Endothelial cell of umbilical vein (primary cell): Measurements from ENCODE around the gene PPP1R2B. TPM values are rescaled to one million over a fixed set of nuclear protein-coding genes. Genes with fewer than 3 reads are reported as not detected.

ENCODE experiments used
- BruUV-seq: library from RNA; stranded (reverse); fragments of 400-500 nt; replicated peaks from 2 replicates; lab custom pipeline; 2021; lab: Mats Ljungman, UMichigan
- CTCF ChIA-PET: fragments of 300-600, 350-600 bp; sonication (Branson Sonifier 250); formaldehyde crosslinking; loops from one replicate; lab custom pipeline; 2021; ENCODE audit warnings: antibody characterized with exemption, inconsistent platforms; lab: Charles Lee
- POLR2A ChIA-PET: fragments of 300-600, 350-600 bp; sonication (Branson Sonifier 250); formaldehyde crosslinking; loops from one replicate; lab custom pipeline; 2021; ENCODE audit warnings: antibody characterized with exemption, inconsistent platforms; lab: Charles Lee
- DNase-seq: peaks from one replicate; pipeline ENCODE4 v3.0.0-alpha.2; 2011; ENCODE audit warnings: low read depth, low spot score
- FAIRE-seq: peaks from 2 replicates; lab custom pipeline; 2011; peaks lifted over from hg19 to GRCh38; lab: Jason Lieb, UNC
- H2AFZ ChIP-seq: 2 replicates; pipeline ENCODE4 v1.6.0; 2012; ENCODE audit warnings: low read depth, low read length, control low read depth, inconsistent platforms
- H3K27ac ChIP-seq: 2 replicates; pipeline ENCODE4 v1.5.1; 2011; ENCODE audit warnings: low read depth, mild to moderate bottlenecking, control low read depth, low read length, moderate library complexity; ENCODE audit not compliant: insufficient read depth
- H3K27me3 ChIP-seq, 2 experiments: 2 replicates each; pipeline versions ENCODE4 v1.6.0 to v1.6.1; 2011; ENCODE audit warnings: low read length in 2 of 2, mixed read lengths in 1 of 2; ENCODE audit not compliant: control insufficient read depth in 2 of 2, insufficient read depth in 2 of 2
- H3K36me3 ChIP-seq, 2 experiments: 2 replicates in 1 of 2; 3 replicates in 1 of 2; pipeline ENCODE4 v1.5.1; 2011; ENCODE audit warnings: low read length in 2 of 2, mild to moderate bottlenecking in 1 of 2, moderate library complexity in 1 of 2; ENCODE audit not compliant: control insufficient read depth in 2 of 2, insufficient read depth in 2 of 2; ENCODE audit errors: extremely low read depth in 1 of 2
- H3K4me1 ChIP-seq: 3 replicates; pipeline ENCODE4 v1.5.1; 2011; ENCODE audit warnings: mild to moderate bottlenecking, low read length; ENCODE audit not compliant: control insufficient read depth, insufficient read depth; ENCODE audit errors: extremely low read depth
- H3K4me2 ChIP-seq: 2 replicates; pipeline ENCODE4 v1.6.1; 2011; ENCODE audit warnings: low read length, control low read depth, mixed read lengths; ENCODE audit not compliant: insufficient read depth
- H3K4me3 ChIP-seq, 3 experiments: fragments of 200-600 bp in 1 of 3; sonication (generic), shearing (Covaris generic) in 1 of 3; replicated peaks in 1 of 3; 2 replicates each; pipeline ENCODE4 v1.5.1; 2011 to 2016; ENCODE audit warnings: control low read depth in 3 of 3, low read length in 3 of 3, mild to moderate bottlenecking in 2 of 3, inconsistent platforms in 1 of 3, low read depth in 1 of 3, moderate library complexity in 1 of 3; ENCODE audit not compliant: insufficient read depth in 1 of 3
- H3K79me2 ChIP-seq: 2 replicates; pipeline ENCODE4 v1.6.0; 2012; ENCODE audit warnings: low read length, inconsistent platforms; ENCODE audit not compliant: control insufficient read depth, insufficient read depth
- H3K9ac ChIP-seq: replicated peaks from 2 replicates; pipeline ENCODE3; 2011; ENCODE audit warnings: low read length, control low read depth; ENCODE audit not compliant: insufficient read depth; ENCODE audit errors: extremely low read depth
- H3K9me1 ChIP-seq: replicated peaks from 3 replicates; pipeline ENCODE4 v1.6.0; 2011; ENCODE audit warnings: mild to moderate bottlenecking, low read length; ENCODE audit not compliant: control insufficient read depth, insufficient read depth; ENCODE audit errors: extremely low read depth
- H3K9me3 ChIP-seq: replicated peaks from 2 replicates; pipeline ENCODE4 v1.5.1; 2012; ENCODE audit warnings: low read length, inconsistent platforms; ENCODE audit not compliant: control insufficient read depth, insufficient read depth
- H4K20me1 ChIP-seq: replicated peaks from 2 replicates; pipeline ENCODE3; 2011; ENCODE audit warnings: mild to moderate bottlenecking, low read length; ENCODE audit not compliant: control insufficient read depth, insufficient read depth; ENCODE audit errors: extremely low read depth
- CTCF ChIP-seq, 2 donors: IDR thresholded peaks; 1 replicate in 1 of 2; 2 replicates in 1 of 2; pipeline ENCODE4 v1.5.1; 2011; ENCODE audit warnings: low read length in 2 of 2, mild to moderate bottlenecking in 2 of 2, moderate library complexity in 2 of 2, control low read depth in 1 of 2, inconsistent platforms in 1 of 2, low read depth in 1 of 2; ENCODE audit not compliant: insufficient read depth in 1 of 2; ENCODE audit errors: extremely low read depth in 1 of 2
- EZH2 ChIP-seq: IDR thresholded peaks from 2 replicates; pipeline ENCODE4 v1.6.1; 2012; ENCODE audit warnings: borderline replicate concordance, low read depth, mild to moderate bottlenecking, moderate library complexity, low read length, inconsistent platforms; ENCODE audit not compliant: severe bottlenecking
- GATA2 ChIP-seq: IDR thresholded peaks from 2 replicates; pipeline ENCODE4 v1.7.0; 2011; ENCODE audit warnings: low read depth, mild to moderate bottlenecking, moderate library complexity, mixed read lengths, low read length; ENCODE audit not compliant: insufficient read length, insufficient read depth
- MAX ChIP-seq: IDR thresholded peaks from 2 replicates; pipeline ENCODE4 v1.6.1; 2011; ENCODE audit not compliant: insufficient read depth, insufficient read length
- MYC ChIP-seq: IDR thresholded peaks from one replicate; pipeline ENCODE4 v1.6.1; 2011; ENCODE audit warnings: mild to moderate bottlenecking, low read depth, low read length
- POLR2A ChIP-seq: IDR thresholded peaks from 2 replicates; pipeline ENCODE4 v1.6.1; 2012; ENCODE audit warnings: low read depth, mild to moderate bottlenecking, control low read depth, low read length
- POLR2AphosphoS5 ChIP-seq: IDR thresholded peaks from 2 replicates; pipeline ENCODE4 v1.6.1; 2012; ENCODE audit warnings: low read depth, mild to moderate bottlenecking, control low read depth, low read length, moderate library complexity; ENCODE audit not compliant: insufficient read depth
- dilution Hi-C: fragments of 300-500 bp; cut with MboI; formaldehyde crosslinking; loops from one replicate; pipeline ENCODE4 v1.15.0; 2019; ENCODE audit warnings: low sequenced_read_pairs; ENCODE audit not compliant: extremely low pct_ligation_motif_present
- intact Hi-C: fragments of 100-400 bp; cut with micrococcal nuclease; formaldehyde crosslinking; loops from one replicate; pipeline ENCODE4 v1.10.0; 2022
- polyA plus RNA-seq, 4 experiments: library from polyadenylated mRNA; depleted of rRNA in 3 of 4; stranded (reverse) in 3 of 4; unstranded in 1 of 4; fragments of >200 nt; gene quantifications; 2 replicates each; pipeline versions ENCODE4 v1.2.1 to v1.2.3, GENCODE V29; 2011 to 2012; ENCODE audit warnings: missing spikeins in 1 of 4
- total RNA-seq: library from RNA; stranded (reverse); gene quantifications from 2 replicates; pipeline ENCODE4 v1.2.3, GENCODE V29; 2021

PPP1R2B gene
- total and polyA plus RNA-seq, 2 donors (not counting 3 experiments of a cell fraction or from before 2014, with no cell fraction given) = not detected

GRCh38 chr5:156883316-156883875 lies 33.3 kb downstream of the PPP1R2B start:
- no peaks in the 10 kb centered on the region for H3K4me1 ChIP-seq
- H3K27ac ChIP-seq = no peak overlapping the region
- no TSS peak for BruUV-seq
- H3K9ac ChIP-seq = no peak overlapping the region
- FAIRE-seq (no peak), DNase-seq (no peak)
- H2AFZ ChIP-seq = no peak overlapping the region
- no peaks in the 10 kb centered on the region for H3K36me3 ChIP-seq
- H3K79me2 ChIP-seq = no peaks in the 10 kb centered on the region
- intact Hi-C loops (no loop called here), dilution Hi-C loops (no loop called here)
- no peak overlapping the region for H3K4me2 ChIP-seq
- no peaks in the 10 kb centered on the region for H3K9me3 ChIP-seq
- H3K4me3 ChIP-seq = no peak overlapping the region
- no peaks in the 10 kb centered on the region for H4K20me1 ChIP-seq
- ChIA-PET CTCF (no interaction called here), POLR2A (no interaction called here)
- H3K9me1 ChIP-seq = no peaks in the 10 kb centered on the region
- H3K27me3 ChIP-seq = no peaks in the 10 kb centered on the region
- TF ChIP-seq CTCF (IDR thresholded peaks at IDR 0.05; ENCODE audit: extremely low read depth in 1 of 2, insufficient read depth in 1 of 2, low read depth in 1 of 2, low read length in 2 of 2) = no peak
- no peak for TF ChIP-seq MYC
- TF ChIP-seq POLR2AphosphoS5 = no peak

GRCh38 chr5:156888520-156888919 lies 38.4 kb downstream of the PPP1R2B start:
- Histone ChIP-seq H3K36me3 (no peaks in the 10 kb centered on the region), H3K27ac (no peak overlapping the region), H3K4me2 (no peak overlapping the region), H3K4me1 (no peaks in the 10 kb centered on the region), H3K27me3 (no peaks in the 10 kb centered on the region), H3K4me3 (no peak overlapping the region), H2AFZ (no peak overlapping the region), H3K79me2 (no peaks in the 10 kb centered on the region), H3K9me3 (no peaks in the 10 kb centered on the region), H3K9me1 (no peaks in the 10 kb centered on the region), H4K20me1 (no peaks in the 10 kb centered on the region), H3K9ac (no peak overlapping the region)
- no peak for FAIRE-seq
- intact Hi-C loops = no loop called here
- dilution Hi-C loops = no loop called here
- TF ChIP-seq EZH2 = no peak
- TF ChIP-seq POLR2A = no peak
- TF ChIP-seq CTCF (IDR thresholded peaks at IDR 0.05; ENCODE audit: extremely low read depth in 1 of 2, insufficient read depth in 1 of 2, low read depth in 1 of 2, low read length in 2 of 2) = no peak
- TF ChIP-seq MYC = no peak
- TF ChIP-seq MAX = no peak
- no peak for TF ChIP-seq POLR2AphosphoS5
- no peak for TF ChIP-seq GATA2
- no peak for DNase-seq
- BruUV-seq = no TSS peak
- ChIA-PET CTCF (no interaction called here), POLR2A (no interaction called here)
